GM21528 (cell line): Measurements from ENCODE around the gene NEK5.
"Not testable (repeated sequence)": the region's sequence is repeated elsewhere in the genome, so short reads cannot be mapped to it uniquely, and the experiment has no call there.

Experiments
- ATAC-seq: cut with Tn5 transposase; IDR thresholded peaks from one replicate; pipeline ENCODE4 v1.9.1; 2021; ENCODE audit warnings: mild to moderate bottlenecking, moderate library complexity; ENCODE audit not compliant: unreplicated experiment, low FRiP score

The NEK5 gene

DNA sequence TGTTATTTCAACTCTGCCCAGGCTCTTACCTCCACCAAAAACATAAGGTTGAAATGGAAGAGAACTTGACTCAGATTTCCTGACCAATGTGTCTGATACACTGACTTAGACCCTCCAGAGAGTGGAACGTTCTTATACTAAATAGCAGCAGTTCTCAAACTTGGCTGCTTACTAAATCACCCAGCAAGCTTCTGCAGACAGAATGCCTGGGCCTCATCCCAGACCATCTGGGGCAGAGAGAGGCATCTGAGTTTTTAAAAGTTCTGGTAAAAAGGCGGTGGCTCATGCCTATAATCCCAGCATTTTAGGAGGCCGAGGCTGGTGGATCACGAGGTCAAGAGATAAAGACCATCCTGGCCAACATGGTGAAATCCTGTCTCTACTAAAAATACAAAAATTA is 46.3 kb downstream of the NEK5 start:
- ATAC-seq, result no peak

DNA sequence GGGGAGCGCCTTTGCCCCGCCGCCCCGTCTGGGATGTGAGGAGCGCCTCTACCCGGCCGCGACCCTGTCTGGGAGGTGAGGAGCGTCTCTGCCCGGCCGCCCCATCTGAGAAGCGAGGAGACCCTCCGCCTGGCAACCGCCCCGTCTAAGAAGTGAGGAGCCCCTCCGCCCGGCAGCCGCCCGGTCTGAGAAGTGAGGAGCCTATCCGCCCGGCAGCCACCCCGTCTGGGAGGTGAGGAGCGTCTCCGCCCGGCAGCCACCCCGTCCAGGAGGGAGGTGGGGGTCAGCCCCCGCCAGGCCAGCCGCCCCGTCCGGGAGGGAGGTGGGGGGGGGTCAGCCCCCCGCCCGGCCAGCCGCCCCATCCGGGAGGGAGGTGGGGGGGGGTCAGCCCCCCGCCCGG is 49.0 kb downstream of the NEK5 start:
- ATAC-seq, result not testable (repeated sequence)

DNA sequence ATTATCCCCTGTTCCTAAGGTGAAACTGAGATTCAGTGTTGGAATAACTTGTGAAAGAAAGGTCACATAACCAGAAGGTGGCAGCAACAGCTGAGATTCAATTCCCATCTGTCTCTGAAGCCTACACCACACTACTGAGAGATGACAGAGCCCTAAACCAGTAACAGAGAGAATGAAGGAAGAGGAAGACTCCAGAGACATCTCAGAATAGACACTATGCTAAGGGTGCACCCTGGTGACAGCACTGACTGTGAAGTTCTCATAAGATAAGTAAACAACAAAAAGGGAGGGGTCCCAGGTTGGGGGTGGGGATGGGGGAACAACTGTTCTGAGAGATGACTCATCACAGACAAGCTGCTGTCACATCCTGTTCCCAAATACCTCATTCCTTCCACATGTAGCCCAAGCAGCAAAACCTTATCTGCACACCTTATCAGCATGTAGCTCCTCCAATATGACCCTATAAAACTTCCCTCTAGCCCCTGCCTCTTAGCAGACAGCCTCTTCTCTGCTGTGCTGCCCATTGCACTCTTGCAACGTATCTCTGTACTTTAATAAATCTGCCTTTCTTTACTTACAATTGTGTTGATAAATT is 57.8 kb downstream of the NEK5 start:
- ATAC-seq, result no peak

DNA sequence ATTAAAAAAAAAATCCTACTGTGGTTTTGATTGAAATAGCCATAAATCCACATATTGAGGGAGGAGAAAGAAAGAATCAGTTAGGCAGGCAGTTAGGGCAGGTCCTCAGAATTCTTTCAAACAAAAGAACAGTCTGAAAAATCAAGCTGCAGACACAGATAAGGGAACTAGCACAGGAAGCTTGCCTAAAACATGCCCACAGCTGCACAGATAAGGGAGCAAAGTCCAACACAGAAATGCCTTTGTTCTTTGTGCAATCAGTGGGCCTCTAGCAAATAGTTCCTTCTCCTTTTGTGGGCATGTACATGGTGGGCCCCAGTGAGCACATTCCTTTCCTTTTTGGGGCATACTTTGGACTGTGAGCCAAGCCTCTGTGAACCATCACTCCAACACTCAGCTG is 61.6 kb downstream of the NEK5 start:
- ATAC-seq, result no peak

DNA sequence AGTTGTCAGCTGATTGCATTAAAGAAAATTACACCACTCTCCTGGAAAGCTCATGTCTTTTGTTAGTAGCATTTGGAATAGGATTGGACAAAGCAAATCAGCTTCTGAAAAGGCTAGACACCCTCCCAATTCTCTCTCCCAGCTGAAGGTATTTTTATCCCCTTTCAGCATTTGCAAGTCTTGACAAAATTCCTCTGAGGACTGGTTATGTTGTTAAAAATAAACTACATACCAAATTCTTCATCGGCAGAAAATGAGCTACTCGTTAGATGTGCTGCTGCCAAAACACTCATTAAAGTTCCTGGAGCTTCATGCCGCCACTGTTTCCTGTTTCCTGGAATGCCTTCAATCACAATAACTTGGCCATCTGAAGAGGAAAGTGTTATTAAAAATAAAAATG is 67.3 kb downstream of the NEK5 start:
- no peak for ATAC-seq

DNA sequence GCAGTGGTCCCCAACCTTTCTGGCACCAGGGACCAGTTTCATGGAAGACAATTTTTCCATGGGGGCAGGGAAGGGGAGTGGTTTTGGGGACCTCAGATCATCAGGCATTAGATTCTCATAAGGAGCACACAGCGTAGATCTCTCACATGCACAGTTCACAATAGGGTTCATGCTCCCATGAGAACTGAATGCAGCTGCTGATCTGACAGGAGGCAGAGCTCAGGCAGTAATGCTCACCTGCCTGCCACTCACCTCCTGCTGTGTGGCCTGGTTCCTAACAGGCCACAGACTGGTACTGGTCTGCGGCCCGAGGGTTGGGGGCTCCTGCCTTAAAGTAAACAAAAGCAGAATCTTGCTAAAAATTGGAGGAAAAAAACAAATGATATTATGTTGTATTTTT is 67.8 kb downstream of the NEK5 start:
- not testable (repeated sequence) for ATAC-seq

DNA sequence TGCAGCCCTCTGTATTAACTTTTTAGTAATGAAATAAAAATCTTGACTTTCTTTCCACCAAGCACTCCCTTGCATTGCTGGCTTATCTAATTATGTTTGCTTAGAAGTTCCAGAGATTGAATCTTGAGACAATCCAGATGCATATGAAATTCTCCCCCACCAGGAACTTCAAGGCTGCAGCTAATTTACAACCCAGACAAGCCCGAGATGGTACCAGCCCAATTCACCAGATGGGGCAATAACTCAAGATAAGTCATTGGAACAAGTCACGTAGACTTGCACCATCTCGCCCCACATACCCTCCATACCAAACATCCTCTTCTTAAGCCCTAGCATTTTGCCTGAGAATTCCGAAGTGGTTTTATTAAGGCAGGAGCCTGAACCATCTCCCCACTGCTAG is 75.4 kb downstream of the NEK5 start:
- ATAC-seq, result no peak

DNA sequence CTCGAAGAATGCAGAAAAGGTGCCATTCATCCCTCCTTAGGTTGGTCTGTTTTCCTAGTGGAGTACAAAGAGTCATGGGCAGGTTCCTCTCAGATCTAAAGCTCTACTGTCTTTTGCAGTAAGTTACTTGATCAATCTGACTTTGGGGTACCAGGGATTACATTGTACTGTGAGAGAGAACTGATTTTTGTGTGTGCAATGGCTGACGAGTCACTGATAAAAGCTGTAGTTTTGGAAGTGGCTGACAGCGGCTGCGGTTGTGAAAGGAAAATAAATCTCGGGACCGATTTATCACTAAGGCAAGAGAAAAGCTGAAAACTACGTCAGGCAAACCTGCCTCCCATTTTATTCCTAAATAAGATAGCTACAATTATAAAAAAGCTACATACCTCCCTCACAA is 77.5 kb downstream of the NEK5 start:
- no peak for ATAC-seq

DNA sequence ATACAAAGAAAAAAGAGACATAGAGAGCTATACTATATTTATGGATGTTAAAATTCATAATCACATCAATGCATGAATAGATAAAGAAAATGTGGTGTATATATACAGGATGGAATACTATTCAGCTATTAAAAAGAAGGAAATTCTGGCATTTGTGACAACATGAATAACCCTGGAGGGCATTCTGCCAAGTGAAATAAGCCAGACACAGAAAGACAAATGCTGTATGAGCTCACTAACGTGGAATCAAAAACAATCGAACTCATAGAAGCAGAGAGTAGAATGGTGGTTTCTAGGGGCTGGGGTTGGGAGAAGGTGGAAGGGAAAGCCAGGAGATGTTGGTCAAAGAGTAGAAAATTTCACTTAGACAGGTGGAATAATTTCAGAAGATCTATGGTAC is 80.4 kb downstream of the NEK5 start:
- no peak for ATAC-seq

DNA sequence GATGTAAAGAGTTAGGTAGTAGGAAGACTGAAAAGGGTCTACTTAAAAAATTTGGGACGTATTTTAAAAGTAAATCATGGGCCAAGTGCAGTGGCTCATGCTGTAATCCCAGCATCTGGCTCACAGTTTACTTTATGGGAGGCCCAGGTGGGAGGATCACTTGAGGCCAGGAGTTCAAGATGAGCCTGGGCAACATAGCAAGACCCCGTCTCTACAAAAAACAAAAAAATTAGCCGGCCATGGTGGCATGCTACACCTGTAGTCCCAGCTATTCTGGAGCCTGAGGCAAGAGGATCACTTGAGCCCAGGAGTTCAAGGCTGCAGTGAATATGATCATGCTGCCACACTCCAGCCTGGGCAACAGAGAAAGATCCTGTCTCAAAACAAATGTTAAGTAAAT is 81.4 kb downstream of the NEK5 start:
- no peak for ATAC-seq

DNA sequence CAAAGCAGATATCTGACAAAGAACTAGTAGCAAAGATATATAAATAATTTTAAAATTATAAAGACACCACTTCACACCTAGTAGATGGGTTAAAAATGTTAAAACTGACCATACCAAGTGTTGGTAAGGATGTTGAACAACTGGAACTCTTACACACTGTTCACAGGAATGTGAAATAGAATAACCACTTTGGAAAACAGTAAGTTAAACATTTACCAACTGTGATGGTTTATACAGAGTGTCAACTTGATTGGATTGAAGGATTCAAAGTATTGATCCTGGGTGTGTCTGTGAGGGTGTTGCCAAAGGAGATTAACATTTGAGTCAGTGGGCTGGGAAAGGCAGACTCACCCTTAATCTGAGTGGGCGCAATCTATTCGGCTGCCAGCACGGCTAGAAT is 85.2 kb downstream of the NEK5 start:
- ATAC-seq, result no peak

DNA sequence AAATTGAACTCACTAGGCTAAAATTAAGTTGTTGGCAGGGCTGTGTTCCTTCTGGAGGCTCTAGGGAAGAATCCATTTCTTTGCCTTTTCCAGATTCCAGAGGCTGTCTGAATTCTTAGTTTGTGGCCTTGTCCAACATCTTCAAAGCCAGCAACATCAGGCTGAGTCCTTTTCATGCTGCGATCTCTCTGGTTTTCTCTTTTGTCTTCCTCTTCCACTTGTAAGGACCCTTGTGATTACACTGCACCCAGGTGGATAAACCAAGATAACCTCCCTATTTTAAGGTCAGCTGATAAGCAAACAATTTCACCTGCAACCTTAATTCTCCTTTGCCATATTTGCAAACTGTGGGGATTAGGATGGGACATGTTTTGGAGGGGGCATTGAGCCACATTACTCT is 92.8 kb downstream of the NEK5 start:
- ATAC-seq, result no peak

DNA sequence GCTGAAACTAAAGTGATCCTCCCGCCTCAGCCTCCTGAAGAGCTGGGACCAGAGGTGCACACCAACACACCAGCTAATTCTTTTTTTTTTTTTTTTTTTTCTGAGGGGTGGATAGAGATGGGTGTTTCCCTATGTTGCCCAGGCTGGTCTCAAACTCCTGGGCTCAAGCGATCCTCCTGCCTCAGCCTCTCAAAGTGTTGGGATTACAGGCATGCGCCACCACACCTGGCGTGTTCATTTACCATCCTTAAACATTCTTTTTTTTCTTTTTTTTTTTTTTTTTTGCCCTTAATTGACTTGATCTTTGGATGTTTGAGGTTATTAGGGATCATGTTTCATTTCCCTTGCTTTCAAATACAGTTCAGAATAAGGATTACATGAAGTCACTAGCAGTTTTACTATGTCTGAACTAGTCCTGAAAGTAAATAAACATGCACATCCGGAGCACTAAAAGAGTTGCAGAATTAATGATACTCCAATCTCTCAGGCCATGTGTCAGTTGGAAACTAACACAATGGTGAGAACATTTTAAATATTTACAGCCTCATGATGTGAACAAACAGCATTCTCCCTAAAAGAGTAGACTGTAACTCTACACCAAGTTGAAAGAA is 94.2 kb downstream of the NEK5 start:
- ATAC-seq, result no peak

DNA sequence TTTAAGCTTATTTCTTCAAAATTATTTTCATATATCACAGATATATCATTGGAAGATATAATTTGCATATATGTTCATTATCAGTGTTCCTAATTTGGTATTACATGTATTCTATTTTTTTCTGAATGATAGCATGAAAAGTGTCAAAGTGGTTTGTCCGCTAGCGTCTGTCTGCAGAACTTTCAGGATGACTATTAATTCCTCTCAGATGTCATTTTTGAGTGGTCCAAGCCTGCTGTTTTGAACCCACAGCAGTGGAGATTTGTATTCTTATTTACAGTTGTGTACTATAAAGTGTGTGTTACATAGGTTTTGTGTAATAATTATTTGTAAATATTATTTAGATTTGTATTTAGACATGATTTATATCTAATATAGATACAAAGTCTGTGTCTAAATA is 95.8 kb downstream of the NEK5 start:
- no peak for ATAC-seq

DNA sequence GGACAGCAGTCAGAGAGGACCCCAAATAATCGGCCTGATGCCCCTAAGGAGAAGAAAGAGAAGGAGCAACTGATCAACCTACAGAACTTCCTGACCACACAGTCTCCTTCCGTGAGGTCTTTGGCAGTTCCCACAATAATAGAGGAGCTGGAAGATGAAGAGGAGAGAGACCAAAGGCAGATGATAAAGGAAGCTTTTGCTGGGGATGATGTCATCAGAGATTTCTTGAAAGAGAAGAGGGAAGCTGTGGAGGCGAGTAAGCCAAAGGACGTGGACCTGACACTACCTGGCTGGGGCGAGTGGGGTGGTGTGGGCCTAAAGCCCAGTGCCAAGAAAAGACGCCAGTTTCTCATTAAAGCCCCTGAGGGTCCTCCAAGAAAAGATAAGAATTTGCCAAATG is 98.5 kb downstream of the NEK5 start:
- not testable (repeated sequence) for ATAC-seq

DNA sequence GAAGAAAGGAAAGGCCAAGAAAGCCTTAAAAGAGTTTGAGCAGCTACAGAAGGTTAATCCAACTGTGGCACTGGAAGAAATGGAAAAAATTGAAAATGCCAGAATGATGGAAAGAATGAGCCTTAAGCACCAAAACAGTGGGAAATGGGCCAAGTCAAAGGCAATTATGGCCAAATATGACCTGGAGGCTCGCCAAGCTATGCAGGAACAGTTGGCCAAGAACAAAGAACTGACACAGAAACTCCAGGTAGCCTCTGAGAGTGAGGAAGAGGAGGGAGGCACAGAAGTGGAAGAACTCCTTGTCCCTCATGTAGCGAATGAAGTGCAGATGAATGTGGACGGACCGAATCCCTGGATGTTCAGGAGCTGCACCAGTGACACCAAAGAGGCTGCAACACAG is 99.3 kb downstream of the NEK5 start:
- no peak for ATAC-seq

DNA sequence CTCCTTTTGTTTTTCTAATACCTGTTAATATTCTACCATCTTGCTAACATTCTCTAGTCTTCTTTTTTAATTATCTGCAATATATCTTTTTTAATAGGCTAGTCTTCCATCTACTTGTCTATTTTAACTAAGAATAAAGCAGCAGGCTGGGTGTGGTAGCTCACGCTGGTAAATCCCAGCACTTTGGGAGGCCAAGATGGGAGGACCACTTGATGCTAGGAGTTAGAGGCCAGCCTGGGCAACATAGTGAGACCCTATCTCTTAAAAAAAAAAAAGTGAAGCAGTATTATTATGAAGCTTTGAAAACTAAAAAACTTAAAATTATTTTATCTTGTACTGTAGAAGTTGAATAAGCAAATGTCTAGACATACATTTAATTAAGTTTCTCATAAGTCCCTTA is 101.0 kb downstream of the NEK5 start:
- no peak for ATAC-seq

DNA sequence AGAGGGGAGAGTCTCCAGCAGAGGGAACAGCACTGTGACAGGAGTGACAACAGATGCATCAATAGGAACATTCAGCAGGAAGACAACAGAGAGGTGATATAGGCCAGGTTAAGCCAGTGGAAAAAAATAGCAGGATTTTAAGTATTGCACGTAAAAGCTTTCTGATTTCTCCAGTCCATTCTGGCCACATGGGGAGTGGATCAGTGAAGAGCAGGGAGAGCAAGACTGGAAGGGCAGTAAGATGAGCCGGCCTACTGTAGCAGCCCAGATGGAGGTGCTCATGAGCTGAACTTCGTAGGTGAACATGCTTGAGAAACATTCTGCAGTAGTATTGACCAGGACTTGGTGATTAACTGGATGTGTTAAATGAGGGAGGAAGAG is 102.6 kb downstream of the NEK5 start:
- ATAC-seq, result no peak

DNA sequence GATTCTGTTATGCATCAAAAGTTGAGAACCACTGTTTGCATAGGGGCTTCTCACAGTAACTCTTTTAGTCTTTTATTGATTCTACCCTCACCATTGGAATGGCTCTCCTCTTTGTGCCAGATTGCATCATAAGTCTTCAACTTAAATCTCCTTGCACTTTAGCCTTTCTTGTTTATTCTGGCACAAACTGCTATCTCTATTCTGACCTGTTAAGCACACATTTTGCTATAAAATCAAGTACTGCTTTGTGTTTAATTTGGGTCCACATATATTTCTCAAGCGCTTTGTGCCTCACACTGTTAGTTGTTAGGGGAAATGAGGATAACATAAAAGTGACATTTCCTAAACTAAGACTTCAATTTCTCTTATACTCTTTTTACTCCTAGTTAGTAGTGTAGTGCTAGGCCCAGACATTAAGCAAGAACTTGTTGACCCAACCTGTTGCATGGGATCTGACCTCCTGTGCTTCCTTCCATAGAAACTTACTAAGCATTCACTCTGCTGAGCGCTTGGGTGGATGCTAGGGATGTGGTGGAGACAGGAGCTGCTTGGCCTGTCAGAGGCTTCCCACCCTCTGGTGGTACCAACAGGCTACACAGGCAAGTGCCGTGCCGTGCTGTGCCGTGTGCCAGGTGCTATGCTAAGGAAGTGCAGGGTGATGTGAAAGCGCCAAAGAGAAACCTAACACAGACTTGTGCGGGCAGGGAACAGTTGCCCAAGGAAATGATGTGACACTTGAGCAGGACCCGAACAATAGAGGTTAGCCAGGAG is 103.2 kb downstream of the NEK5 start:
- ATAC-seq, result no peak

DNA sequence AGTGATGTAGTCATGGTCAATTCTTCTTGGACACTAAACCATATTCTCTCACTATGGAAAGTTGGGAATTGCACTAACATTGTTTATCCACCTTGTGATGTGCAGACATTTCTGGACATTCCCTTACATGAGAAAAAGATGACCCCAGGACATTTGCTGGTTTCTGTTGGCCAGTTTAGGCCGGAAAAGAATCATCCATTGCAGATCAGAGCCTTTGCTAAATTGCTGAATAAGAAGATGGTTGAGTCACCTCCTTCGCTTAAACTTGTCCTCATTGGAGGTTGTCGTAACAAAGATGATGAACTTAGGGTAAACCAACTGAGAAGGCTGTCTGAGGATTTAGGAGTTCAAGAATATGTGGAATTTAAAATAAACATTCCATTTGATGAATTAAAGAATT is 104.4 kb downstream of the NEK5 start, which contains the start of gene UTP14C:
Gene UTP14C (plus strand): TSS at position 211 of the 400 bp plus-strand sequence. CDS start 4,114 bp downstream, outside the sequence.
- no peak for ATAC-seq

DNA sequence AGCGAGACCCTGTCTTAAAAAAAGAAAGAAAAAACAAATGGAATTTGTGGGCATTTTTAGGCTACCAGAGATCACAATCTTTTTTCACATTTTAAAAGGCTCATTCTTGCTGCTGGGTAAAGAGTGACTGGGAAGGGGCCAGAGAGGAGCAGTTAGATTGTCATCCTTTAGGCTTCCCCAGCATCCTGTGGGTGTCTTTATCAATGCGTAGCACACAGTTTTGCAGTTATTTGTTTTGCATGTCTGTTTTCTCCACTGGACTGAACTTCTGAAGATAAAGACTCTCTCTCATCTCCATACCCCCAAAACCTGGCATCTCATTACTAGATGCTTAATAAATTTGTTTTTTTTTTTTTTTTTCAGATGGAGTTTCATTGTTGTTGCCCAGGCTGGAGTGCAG is 106.5 kb downstream of the NEK5 start:
- no peak for ATAC-seq

DNA sequence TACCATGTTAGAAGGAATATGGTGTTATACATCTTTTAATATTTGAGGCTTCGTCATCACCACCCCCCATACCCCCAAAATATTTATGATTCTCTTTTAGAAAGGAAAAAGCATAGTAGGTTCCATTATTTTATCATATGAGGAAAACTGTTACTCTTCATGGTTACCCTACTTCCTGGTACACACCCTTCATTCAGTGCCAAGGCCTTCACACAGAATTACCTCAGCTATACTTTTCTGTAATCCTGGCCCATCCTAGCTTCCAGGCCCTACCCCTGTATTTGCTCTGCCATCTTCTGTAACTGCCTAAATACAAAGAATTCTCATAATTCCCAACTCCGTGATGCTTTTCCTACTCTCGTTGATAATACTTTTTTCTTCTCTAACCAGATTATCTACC is 108.7 kb downstream of the NEK5 start:
- ATAC-seq, result no peak
